ENCODE results near the gene RXFP2. TPM values are rescaled to one million over a fixed set of nuclear protein-coding genes. Genes with fewer than 3 reads are reported as not detected.

RXFP2 gene
- total and polyA plus RNA-seq, 2 donors (not counting 3 experiments of a cell fraction or from before 2014, with no cell fraction given): not detected

- intact Hi-C loops (cut with micrococcal nuclease): no loop called here
- Histone ChIP-seq H3K9ac (replicated peaks; ENCODE audit: extremely low read depth, insufficient read depth, low read length) (no peak overlapping the region), H3K4me2 (ENCODE audit: insufficient read depth, low read length) (no peak overlapping the region), H3K9me1 (replicated peaks; ENCODE audit: control insufficient read depth, extremely low read depth, insufficient read depth, low read length) (no peaks in the 10 kb centered on the region), H3K9me3 (replicated peaks; ENCODE audit: control insufficient read depth, insufficient read depth, low read length) (no peaks in the 10 kb centered on the region), H3K27me3 (ENCODE audit: control insufficient read depth in 2 of 2, insufficient read depth in 2 of 2, low read length in 2 of 2) (peaks cover 13 to 22% of the 10 kb centered on the region in 2 experiments), H3K79me2 (ENCODE audit: control insufficient read depth, insufficient read depth, low read length) (no peaks in the 10 kb centered on the region), H3K4me3 (replicated peaks in 1 of 3; ENCODE audit: insufficient read depth in 1 of 3, low read depth in 1 of 3, low read length in 3 of 3) (no peak overlapping the region), H3K36me3 (ENCODE audit: control insufficient read depth in 2 of 2, extremely low read depth in 1 of 2, insufficient read depth in 2 of 2, low read length in 2 of 2) (no peaks in the 10 kb centered on the region), H2AFZ (ENCODE audit: low read depth, low read length) (no peak overlapping the region), H4K20me1 (replicated peaks; ENCODE audit: control insufficient read depth, extremely low read depth, insufficient read depth, low read length) (no peaks in the 10 kb centered on the region), H3K27ac (ENCODE audit: insufficient read depth, low read depth, low read length) (no peak overlapping the region), H3K4me1 (ENCODE audit: control insufficient read depth, extremely low read depth, insufficient read depth, low read length) (no peaks in the 10 kb centered on the region)
- dilution Hi-C loops (cut with MboI; ENCODE audit: extremely low pct_ligation_motif_present, low sequenced_read_pairs): no loop called here
- POLR2A ChIA-PET: no interaction called here
- no TSS peak for BruUV-seq (replicated peaks)
- TF ChIP-seq MAX (IDR thresholded peaks at IDR 0.05; ENCODE audit: insufficient read depth, insufficient read length) (no peak), CTCF (IDR thresholded peaks at IDR 0.05; ENCODE audit: extremely low read depth in 1 of 2, insufficient read depth in 1 of 2, low read depth in 1 of 2, low read length in 2 of 2) (no peak), POLR2AphosphoS5 (IDR thresholded peaks at IDR 0.05; ENCODE audit: insufficient read depth, low read depth, low read length) (no peak), JUN (IDR thresholded peaks at IDR 0.05; ENCODE audit: borderline replicate concordance, insufficient read depth, insufficient read length, low read depth) (no peak), GATA2 (IDR thresholded peaks at IDR 0.05; ENCODE audit: insufficient read depth, insufficient read length, low read depth, low read length) (no peak), FOS (IDR thresholded peaks at IDR 0.05; ENCODE audit: borderline replicate concordance, insufficient read depth, low read length) (no peak), MYC (IDR thresholded peaks at IDR 0.05; ENCODE audit: low read depth, low read length) (no peak), EZH2 (IDR thresholded peaks at IDR 0.05; ENCODE audit: borderline replicate concordance, low read depth, low read length, severe bottlenecking) (no peak), POLR2A (IDR thresholded peaks at IDR 0.05; ENCODE audit: low read depth, low read length) (no peak)
- FAIRE-seq (no peak), DNase-seq (ENCODE audit: low read depth, low spot score) (no peak)
- CTCF ChIA-PET: no interaction called here
These were observed 28.0 kb downstream of the RXFP2 start for GRCh38 chr13:31767175-31767900.

All from endothelial cell of umbilical vein (primary cell).